ENCODE results near the gene NIBAN1. TPM values are rescaled to one million over a fixed set of nuclear protein-coding genes. Genes with fewer than 3 reads are reported as not detected.

NIBAN1 gene
- total and polyA plus RNA-seq, 9 of the 15 experiments (the other 6 are each of a cell fraction or from before 2014, with no cell fraction given), result 1.5 to 26.6 (median 16.2) TPM

- TF ChIP-seq IRF1 (CRISPR knock-in tag; IDR thresholded peaks at IDR 0.05; ENCODE audit: borderline replicate concordance) (no peak), SPI1 (IDR thresholded peaks at IDR 0.05; ENCODE audit: borderline replicate concordance, low read depth, low read length) (peak; percentile 95), CXXC5 (CRISPR knock-in tag; IDR thresholded peaks at IDR 0.05) (peak; percentile 80), ZFP30 (CRISPR knock-in tag; IDR thresholded peaks at IDR 0.05; ENCODE audit: borderline replicate concordance) (no peak), ZNF449 (CRISPR knock-in tag; IDR thresholded peaks at IDR 0.05) (peak; percentile 23; the same call in 1 of the 2 replicates), VEZF1 (CRISPR knock-in tag; IDR thresholded peaks at IDR 0.05) (peak; percentile 78), FOS (IDR thresholded peaks at IDR 0.05; ENCODE audit: extremely low read depth, insufficient read length) (no peak), NBN (IDR thresholded peaks at IDR 0.05; ENCODE audit: low read depth) (peak; percentile 92), USF1 (CRISPR knock-in tag; IDR thresholded peaks at IDR 0.05) (no peak), ZBTB12 (CRISPR knock-in tag; IDR thresholded peaks at IDR 0.05) (no peak), ZBTB33 (CRISPR knock-in tag; IDR thresholded peaks at IDR 0.05) (peak; percentile 3; the same call in 1 of the 2 replicates), KLF13 (tag; IDR thresholded peaks at IDR 0.05; ENCODE audit: borderline replicate concordance, low read depth) (no peak), ETV5 (CRISPR knock-in tag; IDR thresholded peaks at IDR 0.05; ENCODE audit: low read depth) (peak; percentile 72; the same call in 1 of the 2 replicates), CBX5 (IDR thresholded peaks at IDR 0.05; ENCODE audit: borderline replicate concordance, low read depth) (no peak), TFAP4 (CRISPR knock-in tag; IDR thresholded peaks at IDR 0.05; ENCODE audit: borderline replicate concordance) (no peak), RHOXF2B (CRISPR knock-in tag; conservative IDR thresholded peaks at IDR 0.05) (no peak), CEBPB (tag; IDR thresholded peaks at IDR 0.05) (peak; percentile 90), SUPT5H (IDR thresholded peaks at IDR 0.05) (peak; percentile 82)
Measured at GRCh38 chr1:184973272-184974055, 844 bp downstream of the NIBAN1 start (continued).

All from K562 (cell line).